K562 (cell line): Measurements from ENCODE around the gene MRPS10. TPM values are rescaled to one million over a fixed set of nuclear protein-coding genes. Genes with fewer than 3 reads are reported as not detected.

Experiments
- CHD4 ChIP-seq: fragments of 200-600 bp; sonication (generic); IDR thresholded peaks from 3 replicates; pipeline ENCODE4 v1.6.1; 2012; ENCODE audit warnings: low read depth, mild to moderate bottlenecking, mixed read lengths, low read length, inconsistent platforms; ENCODE audit not compliant: insufficient read depth, insufficient replicate concordance, poor library complexity, severe bottlenecking
- E2F4 ChIP-seq: sonication (generic); formaldehyde crosslinking; IDR thresholded peaks from 2 replicates; pipeline ENCODE4 v1.8.0; 2022; ENCODE audit warnings: mild to moderate bottlenecking, low read depth, missing genetic modification reagents
- EP300 ChIP-seq: IDR thresholded peaks from 2 replicates; pipeline ENCODE4 v1.6.1; 2012; ENCODE audit warnings: low read length, improper control_type of control experiment
- EZH2 ChIP-seq: IDR thresholded peaks from 2 replicates; pipeline ENCODE4 v1.6.1; 2012; ENCODE audit warnings: low read depth, mild to moderate bottlenecking, inconsistent platforms, low read length, borderline replicate concordance
- FOXJ3 ChIP-seq: sonication (generic); formaldehyde crosslinking; IDR thresholded peaks from 2 replicates; pipeline ENCODE4 v1.4.0; 2020; ENCODE audit warnings: mild to moderate bottlenecking, missing genetic modification reagents
- HDGF ChIP-seq: fragments of 450-650 bp; IDR thresholded peaks from 2 replicates; pipeline ENCODE4 v1.6.1; 2016
- HMBOX1 ChIP-seq: sonication (generic); IDR thresholded peaks from 2 replicates; pipeline ENCODE4 v1.6.1; 2016
- KDM4B ChIP-seq, 2 experiments: fragments of 450-650 bp in 1 of 2; sonication (generic) in 1 of 2; IDR thresholded peaks; 2 replicates each; pipeline ENCODE4 v1.6.1; 2016 to 2017; ENCODE audit warnings: borderline replicate concordance in 2 of 2, antibody characterized with exemption in 1 of 2, low read depth in 1 of 2, mild to moderate bottlenecking in 1 of 2
- MYC ChIP-seq, 2 experiments: fragments of 250-450 bp in 1 of 2; sonication (Bioruptor Pico) in 1 of 2; IDR thresholded peaks; 2 replicates each; pipeline versions ENCODE4 v1.5.1 to v1.6.1; 2012 to 2021; ENCODE audit warnings: low read depth in 2 of 2, borderline replicate concordance in 1 of 2, improper control_type of control experiment in 1 of 2, low read length in 1 of 2, mild to moderate bottlenecking in 1 of 2, moderate library complexity in 1 of 2
- NFXL1 ChIP-seq: fragments of 450-650 bp; formaldehyde crosslinking; IDR thresholded peaks from 2 replicates; pipeline ENCODE4 v1.4.0; 2021; ENCODE audit warnings: mild to moderate bottlenecking
- POLR2AphosphoS5 ChIP-seq: IDR thresholded peaks from 2 replicates; pipeline ENCODE4 v1.6.1; 2011; ENCODE audit warnings: mild to moderate bottlenecking, low read depth, low read length, moderate library complexity; ENCODE audit not compliant: control insufficient read depth, insufficient read depth
- PTTG1 ChIP-seq: fragments of 450-650 bp; IDR thresholded peaks from 2 replicates; pipeline ENCODE4 v1.6.1; 2016; ENCODE audit warnings: low read depth, mild to moderate bottlenecking, missing genetic modification characterization, missing compliant biosample characterization
- RUNX1 ChIP-seq: sonication (generic); IDR thresholded peaks from 2 replicates; pipeline ENCODE4 v1.6.1; 2016; ENCODE audit warnings: antibody characterized with exemption, low read depth
- SLC30A9 ChIP-seq: fragments of 250-450 bp; sonication (Bioruptor Pico); IDR thresholded peaks from 2 replicates; pipeline ENCODE4 v1.8.0; 2022; ENCODE audit warnings: mild to moderate bottlenecking, moderate library complexity
- TAF7 ChIP-seq: fragments of 450-650 bp; IDR thresholded peaks from 2 replicates; pipeline ENCODE4 v1.6.1; 2016; ENCODE audit warnings: missing genetic modification characterization, missing compliant biosample characterization
- TCF3 ChIP-seq: sonication (generic); formaldehyde crosslinking; IDR thresholded peaks from 2 replicates; pipeline ENCODE4 v1.4.0; 2020; ENCODE audit warnings: mild to moderate bottlenecking, missing genetic modification reagents
- XRCC5 ChIP-seq: fragments of 200-400 bp; formaldehyde crosslinking; IDR thresholded peaks from 2 replicates; pipeline ENCODE4 v1.6.1; 2017; ENCODE audit warnings: low read depth, mild to moderate bottlenecking, low read length
- ZNF561 ChIP-seq: fragments of 450-650 bp; formaldehyde crosslinking; conservative IDR thresholded peaks from 2 replicates; pipeline ENCODE4 v1.4.0; 2020; ENCODE audit warnings: mild to moderate bottlenecking, moderate library complexity
- ZNF740 ChIP-seq, 3 experiments: fragments of 200-800 bp in 1 of 3; sonication (Bioruptor generic) in 1 of 3; sonication (generic) in 1 of 3; formaldehyde crosslinking in 1 of 3; IDR thresholded peaks; 2 replicates each; pipeline versions ENCODE4 v1.6.1 to v1.8.0; 2016 to 2022; ENCODE audit warnings: mild to moderate bottlenecking in 2 of 3, missing compliant biosample characterization in 2 of 3, missing genetic modification characterization in 2 of 3, missing genetic modification reagents in 1 of 3
- ZSCAN32 ChIP-seq: fragments of 450-650 bp; formaldehyde crosslinking; IDR thresholded peaks from 2 replicates; pipeline ENCODE4 v1.4.0; 2020; ENCODE audit warnings: mild to moderate bottlenecking, moderate library complexity
- polyA plus RNA-seq, 8 experiments: library from polyadenylated mRNA; depleted of rRNA in 4 of 8; stranded (reverse) in 5 of 8; unstranded in 3 of 8; fragments of >200 nt; fragmentation: Nextera tagmentation in 2 of 8; fragmentation: Illumina TruSeq in 1 of 8; extraction: Ambion mirVana in 2 of 8; extraction: Trizol in 1 of 8; gene quantifications; 2 replicates each; pipeline versions ENCODE4 v1.2.1 to v1.2.3, GENCODE V29; 2011 to 2014; ENCODE audit warnings: inconsistent platforms in 1 of 8, missing spikeins in 1 of 8
- total RNA-seq, 7 experiments: library from RNA; depleted of rRNA in 6 of 7; stranded (reverse); fragments of >200 nt in 6 of 7; fragmentation: Illumina TruSeq in 2 of 7; extraction: Trizol in 2 of 7; gene quantifications; 2 replicates each; pipeline versions ENCODE4 v1.2.1 to v1.2.3, GENCODE V29; 2011 to 2021; ENCODE audit warnings: low replicate concordance in 1 of 7
- TF ChIP-seq, protein P1 (sequence below): sonication (generic); formaldehyde crosslinking; IDR thresholded peaks from 2 replicates; pipeline ENCODE4 v1.4.0; 2020; ENCODE audit warnings: mild to moderate bottlenecking, missing genetic modification reagents

MRPS10 gene
- total and polyA plus RNA-seq, 9 of the 15 experiments (the other 6 are each of a cell fraction or from before 2014, with no cell fraction given): 48.6 to 166 (median 93.7) TPM

- TF ChIP-seq MYC (IDR thresholded peaks at IDR 0.05; ENCODE audit: low read depth, low read length): no peak
- TF ChIP-seq MYC (CRISPR knock-in tag; IDR thresholded peaks at IDR 0.05; ENCODE audit: borderline replicate concordance, low read depth): no peak
- 0 out of 2 replicates have a peak, but pooled peaks have one; percentile 41 for TF ChIP-seq HDGF
- no peak for TF ChIP-seq EZH2
- no peak for TF ChIP-seq ZNF561 (CRISPR knock-in tag)
- no peak for TF ChIP-seq FOXJ3
- TF ChIP-seq TAF7 (tag): no peak
- TF ChIP-seq CHD4: no peak
- no peak for TF ChIP-seq KDM4B (IDR thresholded peaks at IDR 0.05; ENCODE audit: borderline replicate concordance in 2 of 2, low read depth in 1 of 2)
- 0 out of 2 replicates have a peak, but pooled peaks have one; percentile 69 for TF ChIP-seq ZNF740 (CRISPR knock-in tag; IDR thresholded peaks at IDR 0.05)
- TF ChIP-seq ZNF740 (tag; IDR thresholded peaks at IDR 0.05): no peak
- TF ChIP-seq HMBOX1: no peak
- TF ChIP-seq EP300: peak; percentile 36
- TF ChIP-seq POLR2AphosphoS5: no peak
- no peak for TF ChIP-seq RUNX1
- no peak for TF ChIP-seq SLC30A9
- no peak for TF ChIP-seq TCF3
- no peak for TF ChIP-seq E2F4 (CRISPR knock-in tag)
- TF ChIP-seq NFXL1 (CRISPR knock-in tag): no peak
- TF ChIP-seq ZSCAN32: no peak
- TF ChIP-seq, protein P1, sequence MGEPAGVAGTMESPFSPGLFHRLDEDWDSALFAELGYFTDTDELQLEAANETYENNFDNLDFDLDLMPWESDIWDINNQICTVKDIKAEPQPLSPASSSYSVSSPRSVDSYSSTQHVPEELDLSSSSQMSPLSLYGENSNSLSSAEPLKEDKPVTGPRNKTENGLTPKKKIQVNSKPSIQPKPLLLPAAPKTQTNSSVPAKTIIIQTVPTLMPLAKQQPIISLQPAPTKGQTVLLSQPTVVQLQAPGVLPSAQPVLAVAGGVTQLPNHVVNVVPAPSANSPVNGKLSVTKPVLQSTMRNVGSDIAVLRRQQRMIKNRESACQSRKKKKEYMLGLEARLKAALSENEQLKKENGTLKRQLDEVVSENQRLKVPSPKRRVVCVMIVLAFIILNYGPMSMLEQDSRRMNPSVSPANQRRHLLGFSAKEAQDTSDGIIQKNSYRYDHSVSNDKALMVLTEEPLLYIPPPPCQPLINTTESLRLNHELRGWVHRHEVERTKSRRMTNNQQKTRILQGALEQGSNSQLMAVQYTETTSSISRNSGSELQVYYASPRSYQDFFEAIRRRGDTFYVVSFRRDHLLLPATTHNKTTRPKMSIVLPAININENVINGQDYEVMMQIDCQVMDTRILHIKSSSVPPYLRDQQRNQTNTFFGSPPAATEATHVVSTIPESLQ (CRISPR knock-in tag): no peak
- TF ChIP-seq PTTG1 (tag): no peak
- no peak for TF ChIP-seq XRCC5
These were observed 9.0 kb upstream of the MRPS10 start (continued) for GRCh38 chr6:42226645-42227143.
